Measurements from ENCODE around the gene LSM4. TPM values are rescaled to one million over a fixed set of nuclear protein-coding genes. Genes with fewer than 3 reads are reported as not detected.
A peak's percentile ranks its signal among the peaks of the same experiment; 100 is the strongest.
"Not testable (repeated sequence)": the region's sequence is repeated elsewhere in the genome, so short reads cannot be mapped to it uniquely, and the experiment has no call there.

The LSM4 gene
- total and polyA plus RNA-seq, 7 donors = 89.1 to 285 (median 144) TPM

DNA sequence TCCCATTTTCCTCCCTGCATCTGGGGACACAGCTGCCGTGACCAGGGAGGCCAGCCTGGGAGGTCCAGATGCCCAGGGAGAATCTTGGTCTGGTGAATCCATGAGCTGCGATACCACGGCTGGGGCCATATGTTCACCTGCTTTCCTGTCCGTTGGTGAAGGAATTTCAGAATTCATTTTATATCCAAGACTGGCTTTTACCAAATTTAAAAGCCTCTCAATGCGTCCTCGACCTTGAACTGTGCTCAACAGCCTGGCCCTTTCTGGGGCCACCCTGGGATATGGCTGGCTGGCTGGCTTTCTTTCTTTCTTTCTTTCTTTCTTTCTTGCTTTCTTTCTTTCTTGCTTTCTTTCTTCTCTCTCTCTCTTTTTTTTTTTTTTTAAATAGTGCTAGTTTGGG lies 40.9 kb upstream of the LSM4 start:
- Histone ChIP-seq H3K27me3 (no peaks in the 10 kb centered on the region), H3K4me3 (no peak overlapping the region), H3K4me1 (peaks cover 0 to 16% (median 13%) of the 10 kb centered on the region in 4 donors), H3K27ac (peak overlapping the region in 3 of 4 donors; percentile 64 to 75 (median 70)), H3K9me3 (no peaks in the 10 kb centered on the region), H3K36me3 (peaks cover 0 to 46% (median 0%) of the 10 kb centered on the region in 4 donors)
- WGBS, 2 donors = 59 to 86% methylated on average over 6 of the region's 6 CpGs
- intact Hi-C loops (cut with DNase I) = no loop called here
- no peak for DNase-seq
- TF ChIP-seq, protein P1, sequence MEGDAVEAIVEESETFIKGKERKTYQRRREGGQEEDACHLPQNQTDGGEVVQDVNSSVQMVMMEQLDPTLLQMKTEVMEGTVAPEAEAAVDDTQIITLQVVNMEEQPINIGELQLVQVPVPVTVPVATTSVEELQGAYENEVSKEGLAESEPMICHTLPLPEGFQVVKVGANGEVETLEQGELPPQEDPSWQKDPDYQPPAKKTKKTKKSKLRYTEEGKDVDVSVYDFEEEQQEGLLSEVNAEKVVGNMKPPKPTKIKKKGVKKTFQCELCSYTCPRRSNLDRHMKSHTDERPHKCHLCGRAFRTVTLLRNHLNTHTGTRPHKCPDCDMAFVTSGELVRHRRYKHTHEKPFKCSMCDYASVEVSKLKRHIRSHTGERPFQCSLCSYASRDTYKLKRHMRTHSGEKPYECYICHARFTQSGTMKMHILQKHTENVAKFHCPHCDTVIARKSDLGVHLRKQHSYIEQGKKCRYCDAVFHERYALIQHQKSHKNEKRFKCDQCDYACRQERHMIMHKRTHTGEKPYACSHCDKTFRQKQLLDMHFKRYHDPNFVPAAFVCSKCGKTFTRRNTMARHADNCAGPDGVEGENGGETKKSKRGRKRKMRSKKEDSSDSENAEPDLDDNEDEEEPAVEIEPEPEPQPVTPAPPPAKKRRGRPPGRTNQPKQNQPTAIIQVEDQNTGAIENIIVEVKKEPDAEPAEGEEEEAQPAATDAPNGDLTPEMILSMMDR (IDR thresholded peaks at IDR 0.05) = no peak
- TF ChIP-seq EP300 (IDR thresholded peaks at IDR 0.05) (no peak), POLR2A (IDR thresholded peaks at IDR 0.05) (no peak), POLR2AphosphoS5 (IDR thresholded peaks at IDR 0.05) (no peak)

DNA sequence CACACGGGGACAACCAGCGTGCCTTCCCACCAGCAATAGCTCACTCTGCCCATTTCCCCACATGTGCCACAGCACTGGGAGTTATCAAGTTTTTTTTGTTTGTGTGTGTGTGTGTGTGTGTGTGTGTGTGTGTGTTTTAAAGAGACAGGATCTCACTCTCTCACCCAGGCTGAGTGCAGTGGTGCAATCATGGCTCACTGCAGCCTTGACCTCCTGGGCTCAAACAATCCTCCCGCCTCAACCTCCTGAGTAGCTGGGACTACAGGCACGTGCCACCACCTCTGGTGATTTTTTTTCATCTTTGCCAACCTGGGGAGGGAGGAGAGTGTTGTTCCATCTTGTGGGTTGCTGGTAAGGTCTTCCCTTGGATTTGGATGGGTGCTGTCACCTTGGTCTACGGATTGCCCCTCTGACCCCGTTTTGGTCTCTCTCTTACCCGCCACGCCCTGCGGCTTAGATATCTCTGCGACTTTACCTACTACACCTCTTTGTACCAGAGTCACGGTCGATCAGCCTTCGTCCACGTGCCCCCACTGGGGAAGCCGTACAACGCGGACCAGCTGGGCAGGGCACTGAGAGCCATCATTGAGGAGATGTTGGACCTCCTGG lies 40.2 kb upstream of the LSM4 start:
- DNase-seq = no peak
- Histone ChIP-seq H3K27ac (no peak overlapping the region), H3K9me3 (no peaks in the 10 kb centered on the region), H3K4me1 (peaks cover 0 to 16% (median 13%) of the 10 kb centered on the region in 4 donors), H3K36me3 (peaks cover 0 to 52% (median 0%) of the 10 kb centered on the region in 4 donors), H3K27me3 (no peaks in the 10 kb centered on the region), H3K4me3 (no peak overlapping the region)
- intact Hi-C loops (cut with DNase I) = no loop called here
- 77 to 91% methylated on average over 17 of the region's 17 CpGs for WGBS, 2 donors
- no peak for TF ChIP-seq POLR2AphosphoS5 (IDR thresholded peaks at IDR 0.05)
- TF ChIP-seq, protein P1 (IDR thresholded peaks at IDR 0.05) = no peak
- no peak for TF ChIP-seq EP300 (IDR thresholded peaks at IDR 0.05)
- TF ChIP-seq POLR2A (IDR thresholded peaks at IDR 0.05) = no peak

DNA sequence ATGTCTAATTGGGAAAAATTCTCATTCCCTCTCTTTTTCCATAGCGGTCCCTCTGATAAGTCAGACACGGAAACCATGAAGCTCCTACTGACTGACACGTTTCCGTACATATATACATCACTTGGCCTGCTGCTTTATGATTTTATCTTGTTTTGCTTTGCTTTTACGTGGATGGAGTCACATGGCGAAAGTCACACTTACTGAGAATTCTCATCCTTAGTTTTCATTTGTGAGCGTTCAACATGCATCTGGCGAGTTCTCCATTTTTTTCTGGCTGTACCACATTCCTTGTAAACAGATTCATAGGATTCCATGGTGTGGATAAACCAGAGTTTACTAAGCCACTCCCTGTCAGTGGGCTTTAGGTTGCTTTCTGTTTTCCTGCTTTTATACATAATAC lies 38.8 kb upstream of the LSM4 start:
- Histone ChIP-seq H3K27me3 (no peaks in the 10 kb centered on the region), H3K4me3 (no peak overlapping the region), H3K36me3 (peaks cover 0 to 66% (median 11%) of the 10 kb centered on the region in 4 donors), H3K27ac (no peak overlapping the region), H3K4me1 (peaks cover 0 to 16% (median 13%) of the 10 kb centered on the region in 4 donors), H3K9me3 (no peaks in the 10 kb centered on the region)
- no peak for DNase-seq
- intact Hi-C loops (cut with DNase I) = no loop called here
- TF ChIP-seq, protein P1 (IDR thresholded peaks at IDR 0.05) = no peak
- TF ChIP-seq EP300 (IDR thresholded peaks at IDR 0.05) (no peak), POLR2AphosphoS5 (IDR thresholded peaks at IDR 0.05) (no peak), POLR2A (IDR thresholded peaks at IDR 0.05) (no peak)
- 94 to 95% methylated on average over 8 of the region's 8 CpGs for whole genome bisulfite sequencing, 2 donors

DNA sequence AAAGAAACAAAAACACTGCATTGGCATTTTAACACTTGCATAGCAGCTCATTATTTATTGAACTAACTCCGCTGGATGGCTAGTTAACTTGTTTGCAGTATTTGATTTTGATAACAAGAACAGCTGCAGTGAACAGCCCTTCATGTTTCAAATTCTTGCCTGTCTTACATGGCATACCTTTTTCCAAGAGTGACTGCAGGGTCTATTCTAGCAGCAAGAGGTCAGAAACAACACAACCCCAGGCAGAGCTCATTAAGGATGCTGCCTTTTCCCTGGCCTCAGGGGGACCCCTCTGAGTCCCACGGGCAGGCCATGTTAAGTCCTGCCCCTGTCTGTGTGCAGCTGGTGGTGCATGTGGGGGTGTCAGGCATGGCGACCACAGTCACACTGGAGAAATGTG lies 34.2 kb upstream of the LSM4 start:
- no peak overlapping the region for H3K4me3 ChIP-seq
- no peaks in the 10 kb centered on the region for H3K27me3 ChIP-seq
- peaks cover 0 to 60% (median 16%) of the 10 kb centered on the region in 4 donors for H3K36me3 ChIP-seq
- H3K27ac ChIP-seq = no peak overlapping the region
- H3K9me3 ChIP-seq = no peaks in the 10 kb centered on the region
- WGBS, 2 donors = 82 to 92% methylated on average over 3 of the region's 3 CpGs
- intact Hi-C loops (cut with DNase I) = no loop called here
- H3K4me1 ChIP-seq = no peaks in the 10 kb centered on the region
- TF ChIP-seq EP300 (IDR thresholded peaks at IDR 0.05) = no peak
- no peak for TF ChIP-seq POLR2AphosphoS5 (IDR thresholded peaks at IDR 0.05)
- TF ChIP-seq POLR2A (IDR thresholded peaks at IDR 0.05) = no peak
- TF ChIP-seq, protein P1 (IDR thresholded peaks at IDR 0.05) = no peak
- DNase-seq = no peak

DNA sequence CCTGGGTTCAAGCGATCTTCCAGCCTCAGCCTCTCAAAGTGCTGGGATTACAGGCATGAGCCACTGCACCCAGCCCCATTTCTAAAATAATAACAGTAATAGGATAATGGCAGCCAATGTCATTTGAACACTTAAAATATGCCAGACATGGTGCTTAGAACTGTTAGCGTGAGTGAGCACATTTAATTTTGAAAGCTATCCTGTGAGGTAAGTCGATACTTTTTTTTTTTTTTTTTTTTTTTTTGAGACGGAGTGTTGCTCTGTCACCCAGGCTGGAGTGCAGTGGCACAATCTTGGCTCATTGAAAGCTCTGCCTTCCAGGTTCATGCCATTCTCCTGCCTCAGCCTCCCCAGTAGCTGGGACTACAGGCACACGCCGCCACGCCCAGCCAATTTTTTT lies 31.9 kb upstream of the LSM4 start:
- H3K27me3 ChIP-seq; intact Hi-C loops (cut with DNase I); DNase-seq; H3K9me3 ChIP-seq; H3K4me1 ChIP-seq; H3K27ac ChIP-seq; H3K4me3 ChIP-seq: not testable (repeated sequence)
- peaks cover 0 to 48% (median 16%) of the 10 kb centered on the region in 4 donors for H3K36me3 ChIP-seq
- WGBS, 2 donors = 93 to 98% methylated on average over 7 of the region's 7 CpGs

Data from sigmoid colon (tissue), 7 donors.